Measurements from ENCODE around the gene PGM1. TPM values are rescaled to one million over a fixed set of nuclear protein-coding genes. Genes with fewer than 3 reads are reported as not detected.

The PGM1 gene
- total RNA-seq, 1 donor from 2014 or later, result 36.9 TPM

DNA sequence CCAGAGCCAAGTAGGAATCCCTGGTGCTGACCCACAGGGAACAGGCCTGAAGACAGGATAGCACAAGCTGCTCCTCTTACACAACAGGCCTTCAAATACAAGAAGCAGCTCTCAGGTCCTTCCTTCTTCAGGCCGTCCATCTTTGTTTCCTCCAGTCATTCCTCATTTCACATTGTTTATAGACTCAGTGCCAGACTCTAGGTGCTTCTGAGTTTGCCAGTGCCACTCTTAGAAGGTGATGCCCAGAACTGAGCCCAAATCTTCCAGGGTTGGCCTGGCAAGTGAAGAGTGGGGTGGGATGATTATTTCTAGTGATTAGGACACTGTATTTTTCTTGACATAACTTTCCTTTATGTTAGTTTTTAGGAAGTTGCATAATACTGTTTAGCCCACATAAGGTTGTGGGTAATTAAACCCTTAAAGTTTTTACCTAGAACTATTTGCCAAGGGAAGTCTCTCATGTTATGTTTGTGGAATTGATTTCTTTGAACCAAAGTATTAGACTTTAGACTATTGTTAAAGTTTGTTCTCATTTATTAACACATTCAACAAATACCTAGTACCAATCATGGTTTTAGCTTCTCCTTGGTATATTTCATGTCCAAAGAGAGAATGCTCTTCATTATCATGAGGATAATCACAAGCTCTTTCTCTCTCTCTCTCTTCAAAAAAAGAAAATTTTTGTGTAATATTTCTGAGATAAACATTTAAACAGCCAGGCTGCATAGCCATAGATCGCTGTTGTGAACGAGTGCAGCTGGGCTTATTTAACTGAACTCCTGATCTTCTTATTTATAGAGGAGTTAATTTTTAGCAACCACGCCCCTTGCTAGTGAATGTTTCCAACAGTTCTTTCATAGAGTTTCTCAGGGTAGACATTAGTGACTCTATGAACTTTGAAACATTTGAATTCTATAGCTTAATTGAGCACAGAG, 47.7 kb downstream of the PGM1 start:
- Histone ChIP-seq H3K4me1 (ENCODE audit: insufficient read depth, low read length) (no peaks in the 10 kb centered on the region), H3K36me3 (ENCODE audit: insufficient read depth, low read length) (peaks cover 5% of the 10 kb centered on the region), H3K4me2 (ENCODE audit: low read length) (no peak overlapping the region), H3K79me2 (ENCODE audit: insufficient read depth, low read length) (no peaks in the 10 kb centered on the region), H4K20me1 (ENCODE audit: insufficient read depth, low read length) (no peaks in the 10 kb centered on the region), H3K9ac (ENCODE audit: low read length) (no peak overlapping the region), H3K4me3 (ENCODE audit: insufficient read depth, low read depth, low read length) (no peak overlapping the region), H3K27ac (ENCODE audit: low read depth, low read length) (no peak overlapping the region), H3K27me3 (ENCODE audit: insufficient read depth, low read length) (no peaks in the 10 kb centered on the region), H2AFZ (ENCODE audit: low read depth, low read length) (no peak overlapping the region), H3K9me3 (ENCODE audit: insufficient read depth, low read depth, low read length) (no peaks in the 10 kb centered on the region)
- Mint-ChIP-seq H3K27me3 (ENCODE audit: low read depth, unreplicated experiment) (no peaks in the 10 kb centered on the region), H3K4me3 (ENCODE audit: unreplicated experiment) (no peak overlapping the region), H3K4me1 (ENCODE audit: low read depth, unreplicated experiment) (no peaks in the 10 kb centered on the region), H3K36me3 (ENCODE audit: low read depth, unreplicated experiment) (peaks cover 25% of the 10 kb centered on the region), H3K9me3 (ENCODE audit: unreplicated experiment) (no peaks in the 10 kb centered on the region), H3K27ac (ENCODE audit: unreplicated experiment) (no peak overlapping the region)
- no peak for TF ChIP-seq EZH2 (IDR thresholded peaks at IDR 0.05; ENCODE audit: insufficient read depth, low read length)
- no peak for TF ChIP-seq CTCF (IDR thresholded peaks at IDR 0.05; ENCODE audit: insufficient read depth, low read depth, low read length)
- no peak for DNase-seq (ENCODE audit: low read depth)
- FAIRE-seq, result no peak

GRCh38 chr1:63641615-63642014, 48.4 kb downstream of the PGM1 start:
- Histone ChIP-seq H2AFZ (ENCODE audit: low read depth, low read length) (no peak overlapping the region), H3K27me3 (ENCODE audit: insufficient read depth, low read length) (no peaks in the 10 kb centered on the region), H4K20me1 (ENCODE audit: insufficient read depth, low read length) (no peaks in the 10 kb centered on the region), H3K27ac (ENCODE audit: low read depth, low read length) (no peak overlapping the region), H3K4me3 (ENCODE audit: insufficient read depth, low read depth, low read length) (no peak overlapping the region), H3K9me3 (ENCODE audit: insufficient read depth, low read depth, low read length) (no peaks in the 10 kb centered on the region), H3K4me1 (ENCODE audit: insufficient read depth, low read length) (no peaks in the 10 kb centered on the region), H3K79me2 (ENCODE audit: insufficient read depth, low read length) (no peaks in the 10 kb centered on the region), H3K9ac (ENCODE audit: low read length) (no peak overlapping the region), H3K4me2 (ENCODE audit: low read length) (no peak overlapping the region), H3K36me3 (ENCODE audit: insufficient read depth, low read length) (peaks cover 5% of the 10 kb centered on the region)
- DNase-seq (ENCODE audit: low read depth) (no peak), FAIRE-seq (no peak)
- TF ChIP-seq CTCF (IDR thresholded peaks at IDR 0.05; ENCODE audit: insufficient read depth, low read depth, low read length) (no peak), EZH2 (IDR thresholded peaks at IDR 0.05; ENCODE audit: insufficient read depth, low read length) (no peak)
- Mint-ChIP-seq H3K9me3 (ENCODE audit: unreplicated experiment) (no peaks in the 10 kb centered on the region), H3K36me3 (ENCODE audit: low read depth, unreplicated experiment) (peaks cover 19% of the 10 kb centered on the region), H3K27me3 (ENCODE audit: low read depth, unreplicated experiment) (no peaks in the 10 kb centered on the region), H3K4me3 (ENCODE audit: unreplicated experiment) (no peak overlapping the region), H3K27ac (ENCODE audit: unreplicated experiment) (no peak overlapping the region), H3K4me1 (ENCODE audit: low read depth, unreplicated experiment) (no peaks in the 10 kb centered on the region)

- Histone ChIP-seq H4K20me1 (ENCODE audit: insufficient read depth, low read length) (no peaks in the 10 kb centered on the region), H3K4me1 (ENCODE audit: insufficient read depth, low read length) (no peaks in the 10 kb centered on the region), H3K27me3 (ENCODE audit: insufficient read depth, low read length) (no peaks in the 10 kb centered on the region), H3K4me2 (ENCODE audit: low read length) (no peak overlapping the region), H2AFZ (ENCODE audit: low read depth, low read length) (no peak overlapping the region), H3K9me3 (ENCODE audit: insufficient read depth, low read depth, low read length) (no peaks in the 10 kb centered on the region), H3K79me2 (ENCODE audit: insufficient read depth, low read length) (no peaks in the 10 kb centered on the region), H3K9ac (ENCODE audit: low read length) (no peak overlapping the region), H3K27ac (ENCODE audit: low read depth, low read length) (no peak overlapping the region), H3K4me3 (ENCODE audit: insufficient read depth, low read depth, low read length) (no peak overlapping the region), H3K36me3 (ENCODE audit: insufficient read depth, low read length) (peaks cover 5% of the 10 kb centered on the region)
- no peak overlapping the region for H3K4me3 Mint-ChIP-seq (ENCODE audit: unreplicated experiment)
- H3K27ac Mint-ChIP-seq (ENCODE audit: unreplicated experiment), result no peak overlapping the region
- H3K9me3 Mint-ChIP-seq (ENCODE audit: unreplicated experiment), result no peaks in the 10 kb centered on the region
- peaks cover 16% of the 10 kb centered on the region for H3K36me3 Mint-ChIP-seq (ENCODE audit: low read depth, unreplicated experiment)
- no peak for DNase-seq (ENCODE audit: low read depth)
- H3K27me3 Mint-ChIP-seq (ENCODE audit: low read depth, unreplicated experiment), result no peaks in the 10 kb centered on the region
- TF ChIP-seq CTCF (IDR thresholded peaks at IDR 0.05; ENCODE audit: insufficient read depth, low read depth, low read length), result no peak
- TF ChIP-seq EZH2 (IDR thresholded peaks at IDR 0.05; ENCODE audit: insufficient read depth, low read length), result no peak
- H3K4me1 Mint-ChIP-seq (ENCODE audit: low read depth, unreplicated experiment), result no peaks in the 10 kb centered on the region
- no peak for FAIRE-seq
These were observed 49.7 kb downstream of the PGM1 start for GRCh38 chr1:63642901-63643300.
